ENCODE results near the gene CACNG4. TPM values are rescaled to one million over a fixed set of nuclear protein-coding genes. Genes with fewer than 3 reads are reported as not detected.

The CACNG4 gene
- total RNA-seq, 1 experiment from 2014 or later = 6.3 TPM

- no peak overlapping the region for H2AK5ac ChIP-seq (ENCODE audit: insufficient read length, low read length)
- peaks cover 34 to 37% of the 10 kb centered on the region in 2 experiments for H3K4me1 Mint-ChIP-seq
- no peak overlapping the region for H4K5ac ChIP-seq (ENCODE audit: insufficient read length, low read depth, low read length)
- no peak overlapping the region for H2BK5ac ChIP-seq (ENCODE audit: insufficient read length, low read length)
- no peak overlapping the region for H2BK20ac ChIP-seq (ENCODE audit: low read depth, low read length, poor library complexity, severe bottlenecking)
- peaks cover 13% of the 10 kb centered on the region for H3K4me1 ChIP-seq (ENCODE audit: insufficient read depth, low read length)
- H3K56ac ChIP-seq (ENCODE audit: insufficient read length, low read depth, low read length) = no peak overlapping the region
- H2BK12ac ChIP-seq (ENCODE audit: insufficient read length, low read depth, low read length) = no peak overlapping the region
- no peaks in the 10 kb centered on the region for H3K9me3 ChIP-seq (ENCODE audit: control insufficient read depth, low read depth, low read length)
- peak overlapping the region; percentile 32; the same call in 1 of the 2 replicates for H3K14ac ChIP-seq (ENCODE audit: insufficient read depth, low read length)
- no peak overlapping the region for H3K27ac ChIP-seq (ENCODE audit: insufficient read length, low read depth, low read length)
- peak overlapping the region in 2 of 3 experiments; percentile 89 to 94; a peak in 5 of 7 replicates for H3K27ac Mint-ChIP-seq
- no peak overlapping the region; a peak in 1 of 5 replicates for H3K4me3 Mint-ChIP-seq
- no CpG with 5 or more reads among the region's 4 CpGs for WGBS (ENCODE audit: extremely low coverage, insufficient read length, low lambda C conversion rate)
- no peak overlapping the region for H4K8ac ChIP-seq (replicated peaks; ENCODE audit: insufficient read length, low read depth, low read length)
- TF ChIP-seq CTCF (conservative IDR thresholded peaks at IDR 0.05) = no peak
- H3K9ac ChIP-seq (ENCODE audit: extremely low read depth, insufficient read length, low read length) = no peak overlapping the region
- no peaks in the 10 kb centered on the region for H3K79me1 ChIP-seq (ENCODE audit: insufficient read depth, low read depth, low read length, poor library complexity, severe bottlenecking)
- H3T11ph ChIP-seq (ENCODE audit: low read length) = no peak overlapping the region
- no peaks in the 10 kb centered on the region for H3K79me2 ChIP-seq (ENCODE audit: insufficient read depth, low read length)
- DNase-seq = peak; percentile 64
- no peak overlapping the region for H3K4me2 ChIP-seq (ENCODE audit: insufficient read depth, insufficient read length, low read length)
- peaks cover 15% of the 10 kb centered on the region for H3K27me3 Mint-ChIP-seq (ENCODE audit: low read depth)
- H3K23ac ChIP-seq (ENCODE audit: insufficient read length, low read depth, low read length) = no peak overlapping the region
- peak overlapping the region; percentile 13 for H3K18ac ChIP-seq (ENCODE audit: insufficient read length, low read depth, low read length)
- H2AFZ ChIP-seq (ENCODE audit: low read length) = no peak overlapping the region
- H4K20me1 ChIP-seq (ENCODE audit: control insufficient read depth, insufficient read depth, insufficient read length) = no peaks in the 10 kb centered on the region
- no peak overlapping the region for H4K91ac ChIP-seq (ENCODE audit: insufficient read length, low read depth, low read length)
- H3K23me2 ChIP-seq (ENCODE audit: insufficient read length, low read depth, low read length, poor library complexity, severe bottlenecking) = no peaks in the 10 kb centered on the region
- H2BK15ac ChIP-seq (ENCODE audit: low read depth, low read length) = no peak overlapping the region
- peaks cover 13 to 14% of the 10 kb centered on the region in 2 experiments for H3K9me3 Mint-ChIP-seq
- H2BK120ac ChIP-seq (ENCODE audit: low read depth, low read length, poor library complexity, severe bottlenecking) = no peak overlapping the region
- no peaks in the 10 kb centered on the region for H3K27me3 ChIP-seq (ENCODE audit: insufficient read depth, low read length)
- peaks cover 2 to 18% (median 4%) of the 10 kb centered on the region in 3 experiments; a peak in 6 of 7 replicates for H3K36me3 Mint-ChIP-seq (ENCODE audit: insufficient read depth in 1 of 3, low read depth in 3 of 3)
- no peak overlapping the region; the same call in 1 of the 2 replicates for H3K4ac ChIP-seq (ENCODE audit: low read depth, low read length)
Measured at GRCh38 chr17:66951605-66951953, 12.9 kb upstream of the CACNG4 start.

Measured in H9 (cell line).